K562 (cell line): Measurements from ENCODE around the gene PRXL2B.

ENCODE experiments used
- CHD2 ChIP-seq: IDR thresholded peaks from 2 replicates; pipeline ENCODE4 v1.6.1; 2011; ENCODE audit warnings: low read depth, low read length
- CTCF ChIP-seq, 3 experiments: IDR thresholded peaks in 2 of 3; conservative IDR thresholded peaks in 1 of 3; 2 replicates each; pipeline ENCODE4 v1.5.1; 2011 to 2012; ENCODE audit warnings: low read length in 3 of 3, mild to moderate bottlenecking in 3 of 3, control low read depth in 2 of 3, improper control_type of control experiment in 1 of 3, inconsistent platforms in 1 of 3, low read depth in 1 of 3, mixed read lengths in 1 of 3, moderate library complexity in 1 of 3; ENCODE audit not compliant: insufficient read depth in 2 of 3
- FOXP1 ChIP-seq: sonication (generic); formaldehyde crosslinking; IDR thresholded peaks from 2 replicates; pipeline ENCODE4 v1.8.0; 2022; ENCODE audit warnings: mild to moderate bottlenecking, missing genetic modification reagents
- POLR2A ChIP-seq: fragments of 450-650 bp; conservative IDR thresholded peaks from 2 replicates; pipeline ENCODE4 v1.6.1; 2016
- RCOR1 ChIP-seq, 2 experiments: IDR thresholded peaks; 2 replicates each; pipeline ENCODE4 v1.6.1; 2012; ENCODE audit warnings: low read depth in 2 of 2, low read length in 2 of 2, borderline replicate concordance in 1 of 2, improper control_type of control experiment in 1 of 2
- TEAD4 ChIP-seq, 2 experiments: sonication (generic) in 1 of 2; formaldehyde crosslinking in 1 of 2; IDR thresholded peaks; 2 replicates each; pipeline versions ENCODE4 v1.6.1 to v1.8.0; 2012 to 2022; ENCODE audit warnings: borderline replicate concordance in 1 of 2, inconsistent platforms in 1 of 2, low read length in 1 of 2, mild to moderate bottlenecking in 1 of 2, missing genetic modification reagents in 1 of 2
- ZNF584 ChIP-seq: fragments of 200-800 bp; sonication (Bioruptor generic); IDR thresholded peaks from 2 replicates; pipeline ENCODE4 v1.6.1; 2016; ENCODE audit warnings: low read depth, mild to moderate bottlenecking, missing genetic modification characterization, missing compliant biosample characterization

GRCh38 chr1:2588661-2589430 lies 2.3 kb downstream of the PRXL2B start:
- TF ChIP-seq CHD2 = no peak
- no peak for TF ChIP-seq RCOR1 (IDR thresholded peaks at IDR 0.05; ENCODE audit: borderline replicate concordance in 1 of 2, low read depth in 2 of 2, low read length in 2 of 2)
- no peak for TF ChIP-seq CTCF (IDR thresholded peaks at IDR 0.05 in 2 of 3, conservative IDR thresholded peaks at IDR 0.05 in 1 of 3; ENCODE audit: insufficient read depth in 2 of 3, low read depth in 1 of 3, low read length in 3 of 3)
- no peak for TF ChIP-seq FOXP1 (CRISPR knock-in tag)
- no peak for TF ChIP-seq POLR2A
- TF ChIP-seq TEAD4 (IDR thresholded peaks at IDR 0.05; ENCODE audit: low read length) = no peak
- no peak for TF ChIP-seq TEAD4 (CRISPR knock-in tag; IDR thresholded peaks at IDR 0.05; ENCODE audit: borderline replicate concordance)
- no peak for TF ChIP-seq ZNF584 (CRISPR knock-in tag)
